BLaER1 (cell line): Measurements from ENCODE around the gene ACAD8.
"Not testable (repeated sequence)": the region's sequence is repeated elsewhere in the genome, so short reads cannot be mapped to it uniquely, and the experiment has no call there.

Experiments
- H3K27ac ChIP-seq: shearing (Covaris generic); formaldehyde crosslinking; 2 replicates; pipeline ENCODE4 v1.8.1; 2022
- H3K27me3 ChIP-seq: shearing (Covaris generic); formaldehyde crosslinking; 2 replicates; pipeline ENCODE4 v1.8.1; 2022
- H3K36me3 ChIP-seq: shearing (Covaris generic); formaldehyde crosslinking; 2 replicates; pipeline ENCODE4 v1.8.1; 2022
- H3K4me1 ChIP-seq: shearing (Covaris generic); formaldehyde crosslinking; 2 replicates; pipeline ENCODE4 v1.8.1; 2022
- H3K4me2 ChIP-seq: shearing (Covaris generic); formaldehyde crosslinking; 2 replicates; pipeline ENCODE4 v1.8.1; 2022
- H3K4me3 ChIP-seq: shearing (Covaris generic); formaldehyde crosslinking; 2 replicates; pipeline ENCODE4 v1.8.1; 2022
- H3K9ac ChIP-seq: shearing (Covaris generic); formaldehyde crosslinking; 2 replicates; pipeline ENCODE4 v1.8.1; 2022
- H3K9me3 ChIP-seq: shearing (Covaris generic); formaldehyde crosslinking; 2 replicates; pipeline ENCODE4 v1.8.1; 2022
- H4K20me1 ChIP-seq: shearing (Covaris generic); formaldehyde crosslinking; 2 replicates; pipeline ENCODE4 v1.8.1; 2022
- Cebpa-rat ChIP-seq: shearing (Covaris generic); IDR thresholded peaks from 2 replicates; pipeline ENCODE4 v1.8.1; 2022

ACAD8 gene

DNA sequence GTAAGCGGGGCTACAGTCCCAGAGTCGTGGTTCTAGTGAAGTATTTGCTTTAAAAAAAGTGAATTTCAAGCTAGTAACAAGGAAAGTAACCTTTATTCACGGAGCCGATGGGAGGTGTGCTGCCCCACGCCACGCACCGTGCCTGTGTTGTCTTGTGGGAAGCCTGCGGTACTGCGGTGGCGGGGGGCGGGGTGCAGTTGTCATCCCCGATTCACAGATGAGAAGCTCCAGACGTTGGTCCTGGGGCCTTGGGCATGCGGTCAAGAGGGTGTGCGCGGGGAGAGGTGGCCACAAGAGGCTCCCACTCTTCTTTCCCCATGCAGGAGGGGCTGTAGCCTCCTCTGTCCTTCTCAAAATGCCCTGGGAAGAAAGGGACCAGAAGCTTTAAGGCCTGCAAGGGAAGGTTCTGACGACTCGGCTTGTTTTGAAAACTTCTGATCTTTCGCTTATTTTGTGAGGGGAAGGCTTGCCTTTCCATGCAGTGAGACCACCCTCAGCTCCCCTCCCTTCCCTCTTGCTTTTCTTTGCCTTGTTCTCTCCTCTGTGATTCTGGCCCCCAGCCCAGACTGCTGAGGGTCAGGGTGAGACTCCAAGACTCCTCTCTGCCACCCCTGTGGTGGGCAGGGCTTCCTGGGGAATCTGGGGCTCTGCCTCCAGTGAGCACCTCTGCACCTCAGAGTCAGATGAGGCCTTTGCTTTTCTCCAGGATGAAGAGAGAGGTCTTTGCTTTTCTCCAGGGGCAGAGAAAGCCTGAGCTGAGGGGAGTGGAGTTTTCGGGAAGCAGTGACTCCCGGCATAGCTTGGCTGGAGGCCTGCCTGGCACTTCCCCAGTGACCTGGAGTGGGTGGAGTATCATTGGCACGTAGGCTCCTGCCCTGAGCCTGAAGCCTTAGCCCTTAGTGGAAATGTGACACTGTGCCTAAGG, 29.0 kb downstream of the ACAD8 start:
- Histone ChIP-seq H3K4me1 (peaks cover 9% of the 10 kb centered on the region), H3K27ac (no peak overlapping the region), H4K20me1 (peaks cover 10% of the 10 kb centered on the region), H3K4me2 (no peak overlapping the region), H3K27me3 (peaks cover 22% of the 10 kb centered on the region), H3K9me3 (peaks cover 7% of the 10 kb centered on the region), H3K36me3 (no peaks in the 10 kb centered on the region), H3K9ac (no peak overlapping the region), H3K4me3 (no peak overlapping the region)
- no peak for TF ChIP-seq Cebpa-rat

DNA sequence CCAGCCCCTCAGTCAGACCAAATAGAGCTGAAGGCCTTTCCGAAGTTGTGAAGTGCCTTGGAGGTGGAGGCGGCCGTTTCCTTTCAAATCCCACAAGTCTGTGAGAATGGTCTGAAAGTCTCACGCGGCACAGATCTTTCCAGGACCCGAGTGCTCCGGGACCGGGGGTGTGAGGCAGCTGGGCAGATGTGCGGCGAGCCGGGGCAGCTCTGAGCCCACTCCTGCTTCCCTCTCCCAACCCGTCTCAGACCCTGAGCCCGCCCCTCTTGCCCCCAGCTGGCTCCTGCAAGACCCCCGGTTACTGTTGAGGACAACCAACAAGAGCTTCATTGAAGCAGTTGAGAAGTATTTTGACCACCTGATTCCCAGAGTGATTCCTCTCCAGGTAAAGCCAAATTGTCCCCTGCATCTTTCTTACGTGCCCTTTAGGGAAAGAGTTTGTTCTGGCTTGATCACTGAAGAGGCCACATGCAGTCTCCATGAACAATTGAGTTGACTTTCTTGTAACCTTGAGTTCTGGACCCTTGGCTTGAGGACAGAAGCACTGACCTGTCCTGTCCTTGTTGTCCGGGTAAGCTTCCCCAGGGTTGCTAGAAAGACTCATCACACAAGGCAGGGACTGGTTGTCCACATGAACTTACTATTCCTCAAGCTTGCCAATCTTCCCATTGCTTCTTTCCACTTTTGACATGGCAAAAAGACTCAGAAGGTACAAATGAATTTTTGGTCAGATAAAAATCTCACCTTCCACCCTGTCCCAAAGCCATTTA, 30.3 kb downstream of the ACAD8 start:
- Histone ChIP-seq H4K20me1 (no peaks in the 10 kb centered on the region; the same call in 1 of the 2 replicates), H3K4me2 (no peak overlapping the region), H3K4me3 (no peak overlapping the region), H3K27me3 (peaks cover 10% of the 10 kb centered on the region), H3K9ac (no peak overlapping the region), H3K36me3 (no peaks in the 10 kb centered on the region), H3K4me1 (no peaks in the 10 kb centered on the region), H3K9me3 (peaks cover 1% of the 10 kb centered on the region; the same call in 1 of the 2 replicates), H3K27ac (no peak overlapping the region)
- no peak for TF ChIP-seq Cebpa-rat

DNA sequence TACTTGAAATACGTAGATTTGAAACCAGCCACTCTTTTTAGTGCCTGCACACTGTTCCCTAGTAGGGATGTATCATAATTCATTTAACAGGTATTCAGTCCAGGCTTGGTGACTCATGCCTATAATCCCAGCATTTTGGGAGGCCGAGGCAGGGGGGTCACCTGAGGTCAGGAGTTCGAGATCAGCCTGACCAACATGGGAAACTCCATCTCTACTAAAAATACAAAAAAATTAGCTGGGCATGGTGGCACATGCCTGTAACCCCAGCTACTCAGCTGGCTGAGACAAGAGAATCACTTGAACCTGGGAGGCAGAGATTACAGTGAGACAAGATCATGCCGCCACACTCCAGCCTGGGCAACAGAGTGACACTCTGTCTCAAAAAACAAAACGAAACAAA, 31.0 kb downstream of the ACAD8 start:
- H3K27me3 ChIP-seq, H3K4me2 ChIP-seq, H3K36me3 ChIP-seq, H3K4me3 ChIP-seq, H3K4me1 ChIP-seq, H4K20me1 ChIP-seq, H3K9me3 ChIP-seq, H3K27ac ChIP-seq, H3K9ac ChIP-seq: not testable (repeated sequence)

DNA sequence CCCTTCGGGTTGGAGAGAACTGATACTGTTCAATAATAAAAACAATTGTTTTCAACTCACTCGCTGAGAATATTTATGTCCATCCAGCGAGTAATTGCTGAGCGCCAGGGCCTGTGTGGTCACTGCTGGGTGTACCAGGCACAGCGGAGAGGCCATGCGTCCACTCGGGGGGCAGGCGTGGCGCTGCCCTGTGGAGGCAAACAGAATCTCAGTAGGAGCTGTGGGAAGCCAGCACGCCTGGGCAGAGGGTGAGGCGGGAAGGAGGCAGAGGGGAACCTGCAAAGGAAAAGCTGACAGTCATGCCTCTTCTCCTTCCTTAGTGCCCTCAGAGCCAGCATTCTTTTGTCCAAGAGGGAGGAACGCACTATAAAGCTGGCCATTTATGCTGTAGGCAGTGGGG, 34.2 kb downstream of the ACAD8 start:
- Histone ChIP-seq H3K27ac (no peak overlapping the region), H3K4me3 (no peak overlapping the region), H3K9ac (no peak overlapping the region), H3K27me3 (no peaks in the 10 kb centered on the region), H3K36me3 (no peaks in the 10 kb centered on the region), H3K4me1 (peaks cover 13% of the 10 kb centered on the region; the same call in 1 of the 2 replicates), H3K9me3 (no peaks in the 10 kb centered on the region), H4K20me1 (no peaks in the 10 kb centered on the region), H3K4me2 (no peak overlapping the region)
- TF ChIP-seq Cebpa-rat = no peak

DNA sequence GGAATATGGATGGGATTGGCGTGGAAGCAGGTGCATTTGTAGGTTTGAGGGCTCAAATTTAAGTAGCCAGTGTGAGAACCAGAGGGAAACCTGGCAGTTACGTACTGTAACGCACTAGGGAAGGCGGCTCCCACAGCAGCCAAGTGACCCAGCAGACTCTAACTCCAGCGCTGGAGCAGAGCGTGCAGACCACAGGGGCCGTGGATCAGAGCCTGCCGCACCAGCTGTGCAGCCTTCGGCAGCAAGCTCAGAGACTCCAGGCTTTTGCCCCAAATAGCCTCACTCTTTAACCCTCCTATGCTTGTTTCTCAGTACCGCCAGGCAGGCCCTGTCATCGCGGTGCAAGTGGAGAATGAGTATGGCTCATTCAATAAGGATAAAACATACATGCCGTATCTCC, 35.1 kb downstream of the ACAD8 start:
- Histone ChIP-seq H3K27ac (no peak overlapping the region), H3K36me3 (no peaks in the 10 kb centered on the region), H3K4me3 (no peak overlapping the region), H4K20me1 (no peaks in the 10 kb centered on the region), H3K9me3 (no peaks in the 10 kb centered on the region), H3K4me2 (no peak overlapping the region), H3K4me1 (peaks cover 13% of the 10 kb centered on the region; the same call in 1 of the 2 replicates), H3K9ac (no peak overlapping the region), H3K27me3 (no peaks in the 10 kb centered on the region)
- TF ChIP-seq Cebpa-rat = no peak

DNA sequence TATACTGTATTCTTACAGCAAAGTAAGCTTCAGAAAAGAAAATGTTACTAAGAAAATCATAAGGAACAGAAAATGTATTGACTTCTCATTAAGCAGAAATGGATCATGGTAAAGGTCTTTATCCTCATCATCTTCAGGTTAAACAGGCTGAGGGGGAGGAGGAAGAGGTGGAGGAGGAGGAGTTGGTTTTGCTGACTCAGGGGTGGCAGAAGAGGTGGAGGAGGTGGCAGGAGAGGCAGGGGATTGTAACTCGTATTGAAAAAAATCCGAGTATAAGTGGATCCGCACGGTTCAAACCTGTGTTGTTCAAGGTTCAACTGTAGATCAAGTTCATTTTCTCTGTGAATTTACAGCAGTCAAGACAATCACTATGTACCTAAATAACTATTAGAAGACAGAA, 35.8 kb downstream of the ACAD8 start:
- peaks cover 13% of the 10 kb centered on the region; the same call in 1 of the 2 replicates for H3K4me1 ChIP-seq
- no peak overlapping the region for H3K4me3 ChIP-seq
- H3K9ac ChIP-seq = no peak overlapping the region
- H3K27ac ChIP-seq = no peak overlapping the region
- H3K36me3 ChIP-seq = no peaks in the 10 kb centered on the region
- no peaks in the 10 kb centered on the region for H3K27me3 ChIP-seq
- H3K9me3 ChIP-seq = no peaks in the 10 kb centered on the region
- no peak for TF ChIP-seq Cebpa-rat
- no peaks in the 10 kb centered on the region for H4K20me1 ChIP-seq
- H3K4me2 ChIP-seq = no peak overlapping the region

DNA sequence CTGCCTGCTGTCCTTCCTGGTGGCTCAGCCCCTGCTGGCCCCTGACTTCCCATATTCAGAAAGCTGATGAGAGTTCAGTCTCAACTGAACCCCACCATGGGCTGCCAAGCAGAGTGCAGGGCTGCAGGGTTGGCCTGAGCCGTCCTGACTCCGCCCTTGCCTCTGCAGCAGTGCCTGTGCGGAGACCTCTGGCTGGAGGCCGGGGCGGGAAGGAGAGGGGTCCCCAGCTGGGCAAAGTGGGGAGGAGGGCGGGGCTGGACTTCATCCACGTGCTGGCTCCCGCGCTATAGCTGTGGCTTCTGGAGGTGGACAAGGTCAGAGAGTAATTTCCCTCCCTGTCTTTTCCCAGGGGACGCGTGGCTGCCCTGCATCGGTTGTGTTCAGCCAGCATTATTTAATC, 36.4 kb downstream of the ACAD8 start:
- no peaks in the 10 kb centered on the region for H3K9me3 ChIP-seq
- no peak overlapping the region for H3K4me2 ChIP-seq
- TF ChIP-seq Cebpa-rat = no peak
- no peaks in the 10 kb centered on the region for H4K20me1 ChIP-seq
- no peak overlapping the region for H3K4me3 ChIP-seq
- H3K9ac ChIP-seq = no peak overlapping the region
- H3K36me3 ChIP-seq = no peaks in the 10 kb centered on the region
- no peaks in the 10 kb centered on the region for H3K27me3 ChIP-seq
- H3K27ac ChIP-seq = no peak overlapping the region
- H3K4me1 ChIP-seq = peaks cover 13% of the 10 kb centered on the region; the same call in 1 of the 2 replicates

DNA sequence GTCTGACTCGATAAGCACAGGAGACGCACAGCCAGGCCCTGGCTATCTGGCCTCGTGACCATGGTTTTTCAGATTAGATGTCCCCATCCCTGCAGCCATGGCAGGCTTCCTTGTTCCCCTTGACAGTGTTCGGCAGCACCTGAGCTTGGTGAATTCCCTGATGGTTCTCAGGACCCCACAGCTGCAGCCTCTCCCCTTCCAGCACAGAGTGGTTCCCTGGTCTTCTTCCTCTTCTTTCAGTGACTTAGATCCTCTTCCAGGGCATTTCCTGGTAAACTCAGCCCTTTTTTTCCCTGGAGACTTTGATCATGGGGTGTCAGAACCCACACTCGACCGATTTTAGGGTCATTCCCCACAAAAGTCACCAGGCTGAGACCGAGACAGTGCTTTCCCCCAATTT, 37.3 kb downstream of the ACAD8 start:
- Histone ChIP-seq H3K9me3 (no peaks in the 10 kb centered on the region), H3K4me2 (peak overlapping the region; percentile 36; the same call in 1 of the 2 replicates), H3K36me3 (no peaks in the 10 kb centered on the region), H3K4me1 (peaks cover 13% of the 10 kb centered on the region; the same call in 1 of the 2 replicates), H3K27me3 (no peaks in the 10 kb centered on the region), H3K4me3 (no peak overlapping the region), H3K27ac (no peak overlapping the region), H3K9ac (no peak overlapping the region), H4K20me1 (no peaks in the 10 kb centered on the region)
- no peak for TF ChIP-seq Cebpa-rat

DNA sequence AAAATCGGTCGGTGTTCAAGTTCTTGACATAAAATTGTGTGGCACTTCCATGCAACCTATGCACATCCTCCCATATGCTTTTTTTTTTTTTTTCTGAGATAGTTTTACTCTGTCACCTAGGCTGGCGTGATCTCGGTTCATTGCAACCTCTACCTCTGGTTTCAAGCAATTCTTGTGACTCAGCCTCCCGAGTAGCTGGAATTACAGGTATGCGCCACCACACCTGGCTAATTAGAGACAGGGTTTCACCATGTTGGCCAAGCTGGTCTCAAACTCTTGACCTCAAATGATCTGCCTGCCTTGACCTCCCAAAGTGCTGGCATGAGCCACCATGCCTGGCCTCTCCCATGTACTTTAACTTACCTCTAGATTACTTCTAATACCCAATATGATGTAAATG, 37.8 kb downstream of the ACAD8 start:
- TF ChIP-seq Cebpa-rat = no peak
- no peaks in the 10 kb centered on the region for H3K9me3 ChIP-seq

DNA sequence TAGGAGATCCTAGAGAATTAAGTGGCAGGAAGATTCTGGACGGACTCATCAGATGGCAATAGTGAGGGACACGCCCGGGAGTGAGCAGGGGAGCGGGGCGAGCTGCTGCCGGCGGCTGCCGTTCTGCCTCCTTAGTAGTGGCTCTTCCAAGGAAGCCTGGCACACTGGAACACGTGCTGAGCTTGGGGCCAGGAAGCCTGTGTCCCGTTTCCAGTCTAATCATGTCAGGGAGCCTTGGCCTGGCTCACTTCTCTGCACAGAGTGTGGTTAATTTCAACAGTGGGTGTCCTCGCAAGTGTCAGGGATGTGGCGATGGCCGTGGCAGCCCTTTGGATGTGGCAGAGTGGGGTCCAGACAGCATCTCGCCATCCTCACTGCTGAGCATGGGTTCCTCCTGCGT, 39.3 kb downstream of the ACAD8 start:
- no peaks in the 10 kb centered on the region for H3K9me3 ChIP-seq
- H3K27ac ChIP-seq = no peak overlapping the region
- H3K4me1 ChIP-seq = peaks cover 13% of the 10 kb centered on the region; the same call in 1 of the 2 replicates
- no peak overlapping the region for H3K9ac ChIP-seq
- no peak overlapping the region for H3K4me2 ChIP-seq
- no peaks in the 10 kb centered on the region for H3K36me3 ChIP-seq
- H4K20me1 ChIP-seq = no peaks in the 10 kb centered on the region
- H3K27me3 ChIP-seq = no peaks in the 10 kb centered on the region
- TF ChIP-seq Cebpa-rat = no peak
- H3K4me3 ChIP-seq = no peak overlapping the region

More for the DNA sequence above, 37.8 kb downstream of the ACAD8 start:
- peaks cover 13% of the 10 kb centered on the region; the same call in 1 of the 2 replicates for H3K4me1 ChIP-seq
- H3K9ac ChIP-seq = no peak overlapping the region
- no peaks in the 10 kb centered on the region for H4K20me1 ChIP-seq
- H3K27ac ChIP-seq = no peak overlapping the region
- no peak overlapping the region for H3K4me3 ChIP-seq
- no peaks in the 10 kb centered on the region for H3K36me3 ChIP-seq
- H3K27me3 ChIP-seq = no peaks in the 10 kb centered on the region
- H3K4me2 ChIP-seq = no peak overlapping the region
